Activated CD4-positive, alpha-beta T cell treated with anti-CD3 and anti-CD28 coated beads for 1 hour (primary cell): Measurements from ENCODE around the gene RNF133.

Experiments used
- DNase-seq: peaks from one replicate; pipeline ENCODE4 v3.0.0-alpha.2; 2020

The RNF133 gene, protein sequence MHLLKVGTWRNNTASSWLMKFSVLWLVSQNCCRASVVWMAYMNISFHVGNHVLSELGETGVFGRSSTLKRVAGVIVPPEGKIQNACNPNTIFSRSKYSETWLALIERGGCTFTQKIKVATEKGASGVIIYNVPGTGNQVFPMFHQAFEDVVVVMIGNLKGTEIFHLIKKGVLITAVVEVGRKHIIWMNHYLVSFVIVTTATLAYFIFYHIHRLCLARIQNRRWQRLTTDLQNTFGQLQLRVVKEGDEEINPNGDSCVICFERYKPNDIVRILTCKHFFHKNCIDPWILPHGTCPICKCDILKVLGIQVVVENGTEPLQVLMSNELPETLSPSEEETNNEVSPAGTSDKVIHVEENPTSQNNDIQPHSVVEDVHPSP

DNA sequence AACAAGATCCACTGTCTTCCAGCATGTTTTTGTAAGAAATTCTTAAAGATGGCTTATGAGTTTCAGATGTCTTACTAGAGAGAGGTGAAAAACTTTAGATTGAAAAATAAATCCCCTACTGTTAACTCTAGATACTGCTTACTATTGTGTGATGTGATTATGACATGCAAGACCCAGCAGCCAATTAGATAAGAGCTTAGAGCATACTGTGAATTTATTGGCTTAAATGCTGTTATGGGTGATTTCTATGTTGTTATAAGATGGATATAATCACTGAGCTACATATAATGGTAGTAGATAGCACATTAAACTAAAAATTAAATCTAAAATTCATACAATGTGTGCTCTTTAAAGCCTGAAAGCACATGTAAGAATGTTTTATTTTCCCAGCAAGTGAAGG is at the start of gene RNF133:
Gene RNF133, minus strand, starts transcription at position 101 of the 400 bp plus-strand sequence. CDS start 199 bp downstream, outside the sequence.
- DNase-seq = no peak

DNA sequence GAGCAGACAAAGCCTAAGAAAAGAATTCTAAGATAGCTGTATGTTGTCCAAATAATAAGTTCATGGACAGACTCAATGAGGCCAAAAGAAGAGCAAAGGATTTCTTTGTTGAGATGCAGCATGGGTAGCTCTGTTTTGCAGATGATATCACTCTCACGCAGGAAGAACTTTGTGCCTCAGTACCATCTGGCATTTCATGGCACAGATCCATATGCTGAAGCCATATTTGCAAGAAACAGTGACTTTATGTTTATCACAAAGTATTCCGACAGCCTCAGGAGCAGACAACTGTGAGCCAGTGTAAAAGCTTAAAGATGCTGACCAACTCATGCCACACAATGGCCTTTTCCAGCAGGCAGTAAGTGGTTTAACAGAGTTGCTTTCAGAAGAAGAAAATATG is 49.3 kb upstream of the RNF133 start:
- DNase-seq = no peak

DNA sequence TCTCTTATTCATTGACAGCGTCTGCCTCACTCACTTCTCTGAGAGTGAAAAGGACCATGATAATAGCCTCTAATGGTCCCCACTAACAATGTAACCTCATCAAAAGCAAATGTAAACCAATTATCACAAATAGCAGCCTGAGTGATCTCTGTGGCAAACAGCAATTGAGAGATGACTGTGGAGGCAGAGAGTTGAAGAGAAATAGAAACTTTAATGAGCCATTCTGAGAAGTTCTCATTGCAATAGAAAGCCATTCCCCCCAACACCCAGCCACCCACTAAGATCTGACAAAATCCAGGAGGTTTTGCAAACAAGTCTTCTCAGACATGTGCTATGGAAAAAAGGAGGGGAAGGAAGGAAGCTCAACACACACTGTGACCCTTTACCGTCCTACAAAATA is 48.0 kb upstream of the RNF133 start:
- no peak for DNase-seq

DNA sequence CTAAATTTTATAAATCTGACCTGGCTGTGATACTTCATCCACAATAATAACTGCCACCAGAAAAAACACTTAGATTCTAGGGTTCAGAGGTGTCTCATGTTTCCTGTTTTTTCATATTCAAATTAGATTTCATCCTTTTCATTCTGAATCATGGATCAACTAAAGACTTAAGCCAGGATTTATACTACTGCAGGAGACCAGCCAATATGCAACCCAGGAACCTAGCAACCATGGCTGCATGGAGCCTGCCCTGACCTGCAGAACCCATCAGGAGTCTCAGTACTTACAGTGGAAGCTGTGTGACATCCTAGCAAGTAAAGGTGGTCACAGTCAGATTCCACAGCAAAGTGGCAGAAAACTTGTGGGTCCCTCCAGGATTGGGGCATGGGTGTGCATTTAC is 44.3 kb upstream of the RNF133 start:
- no peak for DNase-seq

DNA sequence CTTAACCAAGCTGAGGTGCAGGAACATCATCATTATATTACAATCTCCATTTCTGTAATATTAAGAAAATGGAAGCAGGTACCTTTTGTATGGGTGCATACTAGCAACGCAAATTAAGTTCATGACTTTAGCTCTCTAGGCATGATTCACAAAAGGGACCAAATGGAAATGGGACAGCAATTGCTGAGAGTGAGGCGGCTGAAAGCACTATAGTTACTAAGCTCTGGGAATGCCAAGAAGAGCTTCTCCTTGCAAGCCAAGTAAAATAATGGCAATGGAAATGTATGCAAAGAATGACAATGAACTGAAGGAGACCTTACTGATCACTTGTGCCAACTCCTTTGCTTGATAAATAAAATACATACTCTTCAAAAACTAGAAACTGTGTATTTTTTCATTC is 40.0 kb upstream of the RNF133 start:
- no peak for DNase-seq

DNA sequence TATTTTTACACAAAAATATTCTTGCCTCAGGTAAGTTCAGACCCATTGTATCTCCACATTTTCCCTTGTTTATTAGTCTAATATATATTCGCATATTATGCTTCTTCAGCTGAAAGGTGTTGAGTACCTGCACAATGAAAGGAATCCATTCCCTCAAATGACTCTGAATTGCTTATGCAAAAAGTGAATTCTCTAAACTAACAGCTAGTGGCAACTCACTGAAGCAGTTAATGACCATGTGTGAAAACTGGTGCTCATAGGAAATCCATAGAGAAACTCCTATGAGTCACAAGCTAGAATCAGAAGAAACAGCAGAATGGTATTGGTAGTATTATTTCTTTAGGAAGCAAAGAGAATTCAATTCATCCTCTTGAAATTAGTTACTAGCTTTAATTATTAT is 37.3 kb upstream of the RNF133 start:
- no peak for DNase-seq

DNA sequence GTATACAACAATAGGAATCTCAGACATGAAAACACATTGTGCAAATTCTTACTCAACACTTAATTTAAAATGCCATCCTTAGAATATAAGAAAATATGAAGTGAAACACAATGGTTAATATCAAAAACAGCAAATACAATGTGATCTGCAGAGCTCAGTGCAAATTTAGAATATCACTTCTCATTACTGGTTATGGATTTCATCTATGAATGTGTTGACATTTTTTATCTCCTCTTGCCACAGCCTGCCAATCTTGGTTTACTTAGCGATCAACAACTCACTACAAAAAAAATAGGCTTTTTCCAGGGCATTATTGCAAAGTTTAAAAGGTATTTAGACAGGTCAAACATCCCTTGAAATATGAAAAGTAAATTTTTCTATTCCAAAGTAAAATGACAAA is 28.8 kb upstream of the RNF133 start:
- no peak for DNase-seq

DNA sequence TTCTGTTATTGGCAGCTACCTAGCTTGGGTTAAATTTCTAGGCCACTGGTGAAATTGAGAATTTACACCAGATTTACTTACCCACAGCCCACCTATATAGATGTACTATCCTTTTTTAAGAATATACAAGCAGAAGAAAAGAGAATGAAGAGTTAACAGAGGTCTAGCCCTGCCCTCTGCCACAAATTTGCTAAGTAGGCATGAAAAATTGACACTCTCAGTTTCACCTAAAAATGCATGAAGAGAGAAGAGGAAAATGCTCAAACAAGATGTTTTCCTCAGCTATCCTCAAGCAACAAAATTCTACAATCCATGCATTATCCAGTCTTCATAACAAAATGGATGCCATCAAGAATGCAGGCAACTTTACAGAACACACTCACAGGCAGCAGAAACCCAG is 28.4 kb upstream of the RNF133 start:
- no peak for DNase-seq

DNA sequence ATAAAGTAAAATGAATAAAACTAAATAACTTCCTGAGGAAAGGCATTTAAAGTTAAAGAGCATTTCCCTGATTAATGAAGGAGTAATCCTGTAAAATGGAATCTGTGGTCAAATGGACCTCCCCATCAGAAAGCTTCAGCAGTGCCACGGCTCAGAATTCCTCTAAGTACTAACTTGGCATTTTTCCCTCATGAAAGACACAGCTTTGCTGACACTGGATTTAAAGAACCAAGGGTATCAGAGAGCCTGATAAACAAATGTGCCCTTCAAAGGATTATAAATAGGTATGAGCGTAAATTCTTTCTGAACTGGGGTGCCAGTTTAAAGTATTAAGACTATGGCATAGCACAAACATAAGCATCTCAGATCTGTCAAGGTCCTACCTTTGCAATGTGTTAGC is 28.0 kb upstream of the RNF133 start:
- DNase-seq = no peak

DNA sequence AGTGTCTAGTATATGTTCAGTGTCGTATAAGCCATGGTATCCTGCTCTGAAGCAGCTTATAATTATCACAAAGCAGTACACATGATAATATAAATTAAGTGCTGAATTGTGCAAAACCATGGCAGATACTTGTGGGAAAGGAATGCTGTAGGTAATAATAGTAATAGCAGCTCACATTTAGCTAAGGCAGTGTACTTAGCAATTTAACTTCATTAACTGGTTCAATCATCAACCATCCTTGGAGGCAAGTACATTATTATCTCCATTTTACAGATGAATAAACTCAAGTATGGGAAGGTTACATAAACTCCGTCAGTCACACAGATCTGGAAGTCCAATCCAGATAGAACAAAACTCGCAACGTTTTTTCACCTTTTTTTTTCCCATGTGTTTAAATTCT is 25.4 kb upstream of the RNF133 start:
- no peak for DNase-seq

DNA sequence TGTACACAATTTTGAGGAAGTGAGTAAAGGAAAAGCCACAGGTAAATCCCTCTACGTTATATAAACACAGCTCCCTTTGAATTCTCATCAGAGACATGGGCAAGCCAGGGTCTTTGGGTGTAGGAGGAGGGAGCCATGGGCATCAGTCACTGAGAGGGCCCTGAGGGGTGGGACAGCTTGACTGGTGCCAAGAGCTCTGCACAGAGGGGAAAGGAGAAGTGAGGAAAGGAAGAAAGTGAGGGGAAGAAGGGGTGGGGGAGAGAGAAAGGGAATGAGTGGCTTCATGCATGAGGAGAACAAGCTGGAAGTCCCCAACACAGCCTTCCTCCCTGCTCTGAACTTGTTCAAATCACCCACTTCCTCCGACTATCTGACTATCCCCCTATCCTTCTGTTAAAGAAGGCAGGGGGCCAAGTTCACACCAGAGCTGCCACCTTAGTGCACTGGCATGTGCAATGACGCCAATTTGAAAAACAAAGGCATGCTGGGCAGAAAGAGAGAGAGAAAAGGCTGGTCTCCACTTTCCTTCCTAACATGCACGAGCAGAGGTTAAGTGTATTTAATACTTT is 20.2 kb upstream of the RNF133 start:
- no peak for DNase-seq

DNA sequence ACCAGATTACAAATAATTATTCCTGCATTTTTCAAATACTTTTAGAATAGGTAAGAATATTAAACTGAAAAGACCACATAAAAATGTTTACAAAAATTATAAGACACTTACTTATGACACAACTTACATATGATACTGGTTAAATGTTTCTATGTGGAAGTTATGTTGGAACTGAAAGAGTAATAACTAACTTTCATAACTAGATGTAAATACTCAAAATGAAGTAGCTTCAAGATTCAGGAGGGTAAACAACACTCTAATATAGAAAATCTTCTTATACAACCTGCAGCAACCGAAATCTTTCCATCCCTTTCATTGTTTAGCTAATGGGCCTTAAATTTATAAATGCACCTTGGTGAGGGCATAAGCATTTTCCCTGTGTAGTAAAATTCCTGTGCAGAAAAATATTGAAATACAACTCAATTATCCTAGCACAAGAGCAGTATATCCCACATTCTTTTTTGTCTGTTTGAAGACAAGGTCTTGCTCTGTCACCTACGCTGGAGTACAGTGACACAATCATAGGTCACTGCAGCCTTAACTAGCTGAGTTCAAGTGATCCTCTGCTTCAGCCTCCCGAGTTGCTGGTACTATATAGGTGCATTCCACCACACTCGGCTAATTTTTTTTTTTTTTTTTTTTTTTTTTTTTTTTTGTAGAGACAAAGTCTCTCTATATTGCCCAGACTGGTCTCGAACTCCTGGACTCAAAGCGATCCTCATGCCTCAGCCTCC is 18.6 kb upstream of the RNF133 start:
- DNase-seq = no peak

DNA sequence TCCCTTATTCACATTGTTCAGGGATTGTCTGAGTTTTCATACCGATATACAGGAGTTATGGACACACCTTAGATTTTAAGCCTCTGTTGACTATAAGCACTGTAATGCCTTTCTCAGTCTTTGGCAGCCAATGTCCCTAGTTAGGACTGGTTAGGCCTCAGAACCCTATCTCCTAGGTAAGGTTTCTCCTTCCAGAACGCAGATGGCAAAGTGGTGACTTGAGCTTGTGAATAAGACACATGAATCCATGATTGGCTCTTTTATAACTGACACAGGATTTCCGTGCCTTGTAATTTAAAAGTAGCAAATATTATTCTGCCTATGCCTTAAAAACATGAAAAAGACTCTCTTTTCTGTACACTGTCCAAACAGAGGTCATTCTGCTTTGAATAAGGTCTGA is 16.3 kb upstream of the RNF133 start:
- no peak for DNase-seq

DNA sequence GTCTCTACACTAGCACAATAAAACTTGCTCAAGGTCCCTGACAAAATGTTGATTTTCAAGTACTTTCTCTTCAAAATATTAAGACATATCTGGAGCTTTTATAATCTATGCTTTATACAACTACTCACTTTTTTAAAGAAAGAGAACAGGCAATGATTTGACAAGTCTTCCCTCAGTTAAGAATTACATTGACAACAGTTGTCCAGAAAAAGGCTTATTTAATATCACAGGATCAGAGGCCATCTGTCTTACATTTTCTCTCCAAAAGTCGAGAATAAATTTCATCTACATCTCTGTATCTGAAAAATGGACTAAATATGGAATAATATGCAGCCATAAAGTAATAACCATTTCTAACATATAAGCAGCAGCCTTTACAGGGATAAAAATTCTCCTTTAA is 12.0 kb upstream of the RNF133 start:
- DNase-seq = no peak

DNA sequence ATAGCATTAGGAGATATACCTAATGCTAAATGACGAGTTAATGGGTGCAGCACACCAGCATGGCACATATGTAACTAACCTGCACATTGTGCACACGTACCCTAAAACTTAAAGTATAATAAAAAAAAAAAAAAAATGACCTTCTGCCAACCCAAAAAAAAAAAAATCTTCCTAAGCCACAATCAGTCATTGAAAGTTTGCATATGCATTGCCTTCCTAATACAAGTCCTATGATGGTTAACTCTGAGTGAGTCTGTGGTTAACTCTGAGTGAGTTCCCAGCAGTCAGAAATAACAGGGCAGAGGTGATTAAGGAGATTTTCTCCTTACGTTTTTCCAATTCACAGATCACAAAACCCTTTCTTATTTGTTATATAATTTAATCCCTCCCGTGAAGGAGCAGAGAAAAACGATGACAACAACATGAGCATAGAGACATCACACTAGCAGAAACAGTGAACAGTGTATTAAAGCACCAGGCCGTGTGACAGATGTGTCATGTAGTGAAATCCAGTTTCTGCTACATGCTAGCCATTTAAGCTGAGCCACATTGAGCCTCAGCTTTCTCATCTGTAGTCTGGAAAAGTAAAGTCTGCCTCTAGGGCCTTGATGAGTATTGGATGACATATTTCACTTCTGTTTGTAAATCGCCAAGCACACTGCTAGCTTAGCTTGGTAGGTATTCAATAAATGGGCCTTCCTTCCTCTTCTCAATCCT is 11.2 kb upstream of the RNF133 start:
- DNase-seq = no peak

DNA sequence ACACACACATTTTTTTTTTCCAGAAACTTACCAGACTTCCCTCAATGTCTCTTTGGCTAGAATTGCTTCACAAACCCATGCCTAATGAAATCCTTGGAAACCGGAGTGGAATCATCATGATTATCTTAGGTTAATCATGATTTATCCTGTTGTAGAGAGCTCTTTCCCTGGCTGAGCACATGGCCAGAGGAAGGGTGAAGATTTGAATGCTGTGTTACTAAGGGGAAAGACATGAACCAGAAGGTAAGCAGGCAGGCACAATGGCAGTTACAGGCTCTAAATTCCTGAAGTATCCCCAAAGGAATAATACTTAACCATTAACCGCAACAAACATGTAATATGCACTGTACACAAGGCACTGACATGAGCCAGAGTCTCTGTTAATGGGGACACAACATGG is 7.9 kb upstream of the RNF133 start:
- DNase-seq = no peak

DNA sequence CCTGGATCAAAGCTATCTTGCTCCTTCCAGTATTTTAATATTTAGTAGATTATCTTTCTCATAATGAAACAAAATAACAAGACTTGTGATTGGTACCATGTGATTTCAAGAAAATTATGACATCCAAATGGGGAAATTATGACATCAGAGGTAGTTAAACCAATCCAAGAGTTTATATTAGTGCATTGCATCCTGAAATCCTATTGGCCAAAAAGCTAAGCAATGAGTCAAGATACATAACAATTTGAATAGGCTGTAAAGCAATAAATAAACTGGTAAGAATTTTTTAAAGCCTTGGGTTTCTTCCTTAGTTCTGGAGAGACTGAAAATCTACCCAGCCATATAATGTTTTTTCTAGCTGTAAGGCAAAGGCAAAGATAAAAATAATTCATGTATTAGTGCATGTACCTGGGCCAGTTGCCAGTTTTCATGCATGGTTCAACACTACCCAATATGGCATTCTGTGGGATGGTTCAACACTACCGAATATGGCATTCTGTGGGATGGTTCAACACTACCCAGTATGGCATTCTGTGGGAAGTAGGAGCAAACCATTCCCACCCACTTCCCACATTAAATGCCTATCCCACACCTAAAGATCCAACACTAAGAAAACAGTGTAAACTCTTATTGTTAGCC is 4.1 kb upstream of the RNF133 start, which contains the start of gene RNF148:
Gene RNF148, minus strand, starts transcription at position 51 of the 639 bp plus-strand sequence. CDS start 172 bp downstream, outside the sequence.
- DNase-seq = no peak

DNA sequence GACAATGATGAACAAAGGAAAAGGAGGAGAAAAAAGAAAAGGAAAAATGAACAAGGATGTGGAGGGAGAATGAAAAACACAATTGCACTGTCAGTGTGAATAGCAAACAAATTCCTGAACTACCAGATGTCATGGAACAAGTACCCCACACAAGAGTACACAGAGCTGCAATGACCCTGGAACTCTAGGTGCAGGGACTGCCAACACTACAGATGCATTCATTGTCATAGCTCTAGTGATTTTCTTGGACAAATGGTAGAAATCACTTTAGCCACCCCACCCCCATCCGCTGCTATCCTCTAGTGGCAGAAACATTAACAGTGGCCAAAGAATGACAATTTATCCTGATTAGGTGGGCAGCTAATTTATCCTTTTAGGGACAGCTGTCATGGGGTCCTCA is 3.1 kb downstream of the RNF133 start:
- no peak for DNase-seq

DNA sequence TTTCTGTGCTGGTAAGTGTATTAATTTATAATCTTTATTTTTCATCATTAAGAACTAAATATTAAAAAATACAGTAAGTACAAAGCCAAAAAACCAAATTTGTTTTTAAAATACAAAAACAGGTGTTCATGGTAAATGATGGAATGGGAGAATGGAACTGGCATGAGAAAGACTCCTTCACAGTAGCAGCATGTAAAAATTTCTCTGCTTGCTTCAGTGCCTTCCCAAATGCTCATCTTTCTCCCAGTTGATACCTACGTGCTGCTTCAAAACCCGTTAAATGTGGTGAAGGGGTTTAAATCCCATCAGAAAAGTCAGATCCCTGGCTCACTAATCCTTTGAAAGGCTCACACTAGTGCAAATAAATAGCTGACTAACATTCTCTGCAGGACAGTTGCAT is 4.2 kb downstream of the RNF133 start:
- no peak for DNase-seq

DNA sequence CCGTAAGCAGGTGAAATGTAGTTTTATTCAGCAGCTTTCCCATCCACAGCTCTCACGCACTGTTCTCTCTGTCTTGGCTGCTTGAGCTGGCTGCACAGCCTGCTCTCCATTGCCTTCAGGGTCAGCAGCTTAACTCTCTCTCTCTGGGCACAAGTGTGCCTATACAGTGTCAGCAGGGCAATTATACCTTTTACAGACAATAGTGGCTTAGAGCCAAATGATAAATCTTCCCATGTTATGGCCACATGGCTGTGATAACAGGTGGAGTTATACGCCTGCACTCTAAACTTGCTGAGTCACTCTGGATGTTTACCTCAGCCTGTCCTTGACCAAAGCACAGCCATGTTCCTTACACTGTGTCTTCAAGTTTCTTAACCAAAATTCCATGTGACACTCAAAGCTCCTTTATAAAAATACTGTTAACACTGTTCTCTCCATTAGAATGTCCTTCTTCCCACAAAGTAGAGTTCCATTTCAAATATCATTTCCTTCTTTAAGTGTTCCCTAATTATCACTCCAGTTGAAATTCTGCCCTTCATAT is 6.1 kb downstream of the RNF133 start:
- no peak for DNase-seq

DNA sequence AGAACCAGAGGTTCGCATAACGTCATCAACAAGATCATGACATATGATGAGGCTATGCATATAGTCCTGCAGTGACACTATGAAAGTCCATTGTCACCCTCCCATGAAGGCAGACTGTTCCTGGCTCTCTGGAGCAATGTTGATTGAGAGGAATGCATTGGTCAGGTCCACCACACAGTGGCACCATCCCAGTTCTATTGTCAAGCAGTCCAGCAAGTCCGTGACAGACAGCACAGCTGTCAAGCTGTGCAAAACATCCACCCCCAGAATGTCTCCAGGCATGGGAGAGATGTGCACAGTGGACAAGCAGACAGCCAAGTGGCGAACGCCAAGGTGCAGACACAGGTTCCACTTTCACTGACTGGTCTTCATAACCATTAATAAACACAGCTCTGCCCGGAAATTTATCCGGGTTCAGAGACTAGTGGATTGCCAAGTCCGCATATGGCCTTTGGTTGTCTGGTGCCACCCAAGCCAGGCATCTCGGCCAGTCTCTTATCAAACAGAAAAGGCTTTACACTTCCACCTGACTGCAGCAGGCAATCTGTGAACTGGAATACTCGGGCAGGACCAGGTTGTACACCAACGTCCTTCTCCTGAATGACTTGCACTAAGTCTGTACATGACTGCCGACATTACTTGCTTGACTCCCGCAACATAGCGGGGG is 7.2 kb downstream of the RNF133 start:
- no peak for DNase-seq
